ENCODE measurements around the gene HYCC1. TPM values are rescaled to one million over a fixed set of nuclear protein-coding genes. Genes with fewer than 3 reads are reported as not detected.
"Not testable (repeated sequence)": the region's sequence is repeated elsewhere in the genome, so short reads cannot be mapped to it uniquely, and the experiment has no call there.

The HYCC1 gene
- 18.4 TPM for polyA plus RNA-seq (2012; ENCODE audit: insufficient read depth, insufficient read length)

DNA sequence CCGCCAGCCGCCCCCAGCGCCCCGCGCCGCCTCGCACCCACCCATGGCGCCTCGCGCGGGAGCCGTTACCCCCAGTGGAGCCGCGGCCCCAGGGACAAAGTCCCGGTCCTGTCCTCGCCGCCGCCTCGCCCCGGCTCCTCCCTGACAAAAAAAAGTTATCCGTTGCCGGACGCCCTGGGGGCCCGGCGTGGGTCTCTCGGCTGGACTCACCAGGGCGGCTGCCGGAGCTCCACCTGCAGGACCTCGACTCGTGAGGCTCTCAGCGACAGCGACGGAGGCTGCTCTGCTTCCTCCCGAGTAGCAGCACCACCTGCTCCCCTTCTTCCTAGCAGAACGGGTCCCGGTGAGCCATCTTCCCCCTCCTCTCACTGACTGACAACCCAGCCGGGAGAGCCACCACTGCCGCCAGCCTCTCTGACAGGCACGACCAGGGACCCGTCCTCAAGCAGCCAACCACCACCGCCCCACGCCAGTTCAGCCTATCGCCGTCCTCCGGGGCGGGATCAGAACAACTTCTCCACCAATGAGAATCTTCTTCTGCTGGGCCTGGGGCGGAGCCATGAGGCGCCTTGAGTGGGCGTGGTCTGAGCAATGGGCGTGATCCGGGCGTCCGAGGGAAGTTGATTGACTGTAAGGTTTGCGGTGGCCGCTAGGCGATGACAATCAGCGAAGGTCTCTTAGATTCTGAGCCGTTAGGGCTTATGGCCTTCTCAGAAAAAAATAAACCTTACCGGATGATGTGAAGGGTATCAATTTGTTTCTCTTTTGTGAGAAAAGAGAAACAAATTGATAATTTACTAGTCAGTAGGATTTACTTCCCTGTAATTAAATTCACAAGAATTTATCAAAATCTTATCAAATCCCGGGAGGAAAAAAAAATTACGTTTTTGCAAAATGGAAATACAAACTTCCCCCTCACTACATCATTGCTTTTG, at the start of gene HYCC1:
TSS of gene HYCC1 (minus strand) at position 416 of the 935 bp plus-strand sequence. CDS start 23,019 bp downstream, outside the sequence.
- DNase-seq (ENCODE audit: low read depth, low spot score): peak; percentile 98
- H3K4me3 ChIP-seq (ENCODE audit: low read length): peak within 1 kb of the TSS; percentile 76

DNA sequence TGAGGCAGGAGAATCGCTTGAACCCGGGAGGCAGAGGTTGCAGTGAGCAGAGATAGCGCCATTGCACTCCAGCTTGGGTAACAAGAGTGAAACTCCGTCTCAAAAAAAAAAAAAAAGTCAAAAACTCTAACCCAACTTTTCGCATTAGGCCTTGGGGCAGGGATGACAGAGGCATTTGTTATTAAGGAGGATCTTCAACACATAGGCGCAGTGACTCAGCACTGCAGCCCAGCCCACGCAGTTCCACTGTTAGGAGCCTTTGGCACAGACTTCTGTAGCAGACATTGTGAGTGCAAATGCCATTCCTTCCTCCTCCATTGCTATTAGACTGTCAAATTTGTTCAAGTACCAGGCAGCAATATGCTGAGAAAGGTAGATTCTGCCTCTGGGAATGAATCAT, 48.5 kb upstream of the HYCC1 start:
- no peak overlapping the region for H3K4me3 ChIP-seq (ENCODE audit: low read length)
- DNase-seq (ENCODE audit: low read depth, low spot score): no peak

DNA sequence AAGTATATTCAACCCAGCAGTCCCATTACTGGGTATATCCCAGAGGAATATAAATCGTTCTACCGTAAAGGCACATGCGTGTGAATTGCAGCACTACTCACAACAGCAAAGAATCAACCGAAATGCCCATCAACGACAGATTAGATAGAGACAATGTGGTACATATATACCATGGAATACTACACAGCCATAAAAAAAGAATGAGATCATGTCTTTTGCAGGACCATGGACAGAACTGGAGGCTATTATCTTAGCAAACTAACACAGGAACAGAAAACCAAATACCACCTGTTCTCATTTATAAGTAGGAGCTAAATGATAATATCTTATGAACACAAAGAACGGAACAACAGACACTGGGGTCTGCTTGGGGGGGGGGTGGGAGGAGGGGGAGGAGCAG, 47.4 kb upstream of the HYCC1 start:
- H3K4me3 ChIP-seq (ENCODE audit: low read length): no peak overlapping the region
- no peak for DNase-seq (ENCODE audit: low read depth, low spot score)

DNA sequence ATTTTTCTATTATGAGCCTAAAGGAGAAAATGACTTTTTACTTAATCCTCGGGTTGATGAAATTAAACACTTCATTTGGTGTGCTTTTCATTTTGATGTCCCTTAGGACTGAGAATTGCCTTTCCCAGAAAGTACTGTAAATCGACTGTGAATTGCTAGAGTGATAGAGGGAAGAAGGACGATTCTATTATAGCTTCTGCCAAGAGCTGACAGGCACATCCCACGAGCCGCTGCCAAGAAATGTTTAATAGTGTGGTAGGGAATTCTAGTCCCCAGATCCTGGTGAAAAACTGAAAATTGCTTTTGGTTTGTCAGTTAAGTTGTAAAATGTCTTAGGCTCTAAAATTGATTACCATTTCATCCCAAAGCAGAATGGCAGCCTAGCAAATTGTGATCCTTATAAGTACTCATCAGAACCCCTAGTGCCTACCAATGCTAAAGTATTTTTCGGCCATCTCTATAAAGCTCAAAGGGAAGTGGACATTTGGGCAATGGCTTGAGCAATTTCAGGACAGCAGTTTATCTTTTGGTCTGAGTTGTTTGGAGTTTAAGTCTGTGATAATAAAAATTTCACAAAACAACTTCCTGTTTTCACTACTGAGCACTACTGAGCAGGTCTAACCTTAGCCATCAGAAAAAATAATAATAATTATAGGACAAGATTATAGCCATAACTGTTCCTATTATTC, 44.6 kb upstream of the HYCC1 start:
- H3K4me3 ChIP-seq (ENCODE audit: low read length): no peak overlapping the region
- no peak for DNase-seq (ENCODE audit: low read depth, low spot score)

DNA sequence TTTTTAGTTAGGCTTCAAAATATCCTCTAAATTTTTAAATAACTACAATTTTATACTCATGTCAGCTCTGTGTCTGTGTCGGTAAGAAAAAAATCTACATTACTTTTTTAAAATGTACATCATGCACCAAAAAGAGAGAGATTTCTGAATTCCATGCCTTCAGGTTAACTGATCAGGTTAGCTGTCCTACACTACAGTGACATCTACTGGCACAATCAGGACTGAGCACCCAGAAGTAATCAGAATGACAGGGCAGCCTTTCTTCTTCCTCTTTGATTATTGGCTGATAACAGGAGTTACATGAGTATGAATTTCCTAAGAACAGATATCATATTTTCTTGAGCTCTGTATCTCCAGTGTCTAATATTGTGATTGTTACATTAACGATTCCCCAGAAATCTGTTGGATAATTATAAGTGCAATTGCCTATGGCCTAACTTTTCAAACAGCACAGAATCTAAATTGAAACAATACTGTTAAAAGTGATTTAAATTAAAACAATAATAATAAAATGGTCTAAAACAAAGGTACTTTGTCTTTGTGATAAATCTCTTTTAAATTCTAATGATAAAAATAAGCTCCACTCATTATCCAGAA, 41.8 kb upstream of the HYCC1 start:
- H3K4me3 ChIP-seq (ENCODE audit: low read length): no peak overlapping the region
- peak; percentile 70 for DNase-seq (ENCODE audit: low read depth, low spot score)

DNA sequence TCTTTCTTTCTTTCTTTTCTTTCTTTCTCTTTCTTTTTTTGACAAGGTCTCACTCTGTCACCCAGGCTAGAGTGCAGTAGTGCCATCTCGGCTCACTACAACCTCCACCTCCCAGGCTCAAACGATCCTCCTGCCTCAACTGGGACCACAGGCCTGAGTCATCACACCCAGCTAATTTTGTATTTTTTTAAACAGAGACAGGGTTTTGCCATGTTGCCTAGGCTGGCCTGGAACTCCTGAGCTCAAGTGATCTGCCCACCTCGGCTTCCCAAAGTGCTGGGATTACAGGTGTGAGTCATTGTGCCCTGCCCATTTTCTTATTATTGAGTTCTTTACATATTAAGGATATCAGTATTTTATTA, 37.2 kb upstream of the HYCC1 start:
- DNase-seq (ENCODE audit: low read depth, low spot score); H3K4me3 ChIP-seq (ENCODE audit: low read length): not testable (repeated sequence)

DNA sequence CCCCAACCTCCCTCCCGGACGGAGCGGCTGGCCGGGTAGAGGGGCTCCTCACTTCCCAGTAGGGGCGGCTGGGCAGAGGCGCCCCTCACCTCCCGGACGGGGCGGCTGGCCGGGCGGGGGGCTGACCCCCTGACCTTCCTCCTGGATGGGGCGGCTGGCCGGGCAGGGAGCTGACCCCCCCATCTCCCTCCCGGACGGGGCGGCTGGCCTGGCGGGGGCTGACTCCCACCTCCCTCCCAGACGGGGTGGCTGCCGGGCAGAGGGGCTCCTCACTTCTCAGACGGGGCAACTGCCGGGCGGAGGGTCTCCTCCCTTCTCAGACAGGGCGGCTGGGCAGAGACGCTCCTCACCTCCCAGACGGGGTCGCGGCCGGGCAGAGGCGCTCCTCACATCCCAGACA, 32.4 kb upstream of the HYCC1 start:
- H3K4me3 ChIP-seq (ENCODE audit: low read length); DNase-seq (ENCODE audit: low read depth, low spot score): not testable (repeated sequence)

DNA sequence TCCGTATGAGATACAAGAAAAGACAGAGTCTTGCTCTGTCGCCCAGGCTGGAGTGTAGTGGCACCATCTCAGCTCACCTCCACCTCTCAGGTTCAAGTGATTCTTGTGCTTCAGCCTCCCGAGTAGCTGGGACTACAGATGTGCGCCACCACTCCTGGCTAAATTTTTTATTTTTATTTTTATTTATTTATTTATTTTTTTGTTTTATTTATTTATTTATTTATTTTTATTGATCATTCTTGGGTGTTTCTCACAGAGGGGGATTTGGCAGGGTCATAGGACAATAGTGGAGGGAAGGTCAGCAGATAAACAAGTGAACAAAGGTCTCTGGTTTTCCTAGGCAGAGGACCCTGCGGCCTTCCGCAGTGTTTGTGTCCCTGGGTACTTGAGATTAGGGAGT, 31.2 kb upstream of the HYCC1 start:
- not testable (repeated sequence) for DNase-seq (ENCODE audit: low read depth, low spot score); H3K4me3 ChIP-seq (ENCODE audit: low read length)

DNA sequence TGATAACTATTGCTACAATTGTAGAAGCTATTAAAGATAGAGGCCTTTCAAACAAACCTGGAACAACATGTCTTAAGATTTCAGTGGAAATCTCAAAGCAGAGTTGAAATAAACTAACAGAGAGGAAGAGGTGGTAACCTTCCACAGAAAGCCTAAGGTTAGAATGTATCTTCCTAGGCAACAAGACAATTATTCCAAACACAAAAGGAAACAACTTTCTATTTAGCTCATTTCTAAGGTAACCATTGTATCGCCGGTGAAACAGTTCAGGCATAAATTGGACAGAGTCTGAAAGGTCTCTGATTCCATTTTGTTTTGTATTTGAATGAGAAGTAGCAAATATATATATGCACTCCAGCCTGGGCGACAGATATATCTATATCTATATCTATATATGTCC, 30.7 kb upstream of the HYCC1 start:
- no peak overlapping the region for H3K4me3 ChIP-seq (ENCODE audit: low read length)
- DNase-seq (ENCODE audit: low read depth, low spot score): no peak

DNA sequence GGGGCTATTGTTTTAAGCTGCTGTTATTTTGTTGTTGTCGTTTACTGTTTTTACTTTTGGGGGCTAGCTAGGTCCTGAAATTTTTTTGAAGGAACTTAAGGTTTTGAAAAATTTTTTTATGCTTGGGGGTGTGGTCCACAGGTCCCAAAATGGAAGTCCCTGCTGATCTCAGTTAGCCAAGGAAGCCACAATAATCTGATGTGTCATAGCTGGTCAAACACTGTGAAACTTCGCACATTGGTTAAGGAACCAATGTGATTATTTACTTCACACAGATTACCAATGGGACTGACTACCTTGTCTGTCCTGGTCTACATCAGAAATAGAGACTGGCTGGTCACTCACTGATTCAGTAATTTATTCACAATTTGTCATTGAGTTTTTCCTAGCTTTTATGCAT, 29.5 kb upstream of the HYCC1 start:
- H3K4me3 ChIP-seq (ENCODE audit: low read length): no peak overlapping the region
- DNase-seq (ENCODE audit: low read depth, low spot score): no peak

DNA sequence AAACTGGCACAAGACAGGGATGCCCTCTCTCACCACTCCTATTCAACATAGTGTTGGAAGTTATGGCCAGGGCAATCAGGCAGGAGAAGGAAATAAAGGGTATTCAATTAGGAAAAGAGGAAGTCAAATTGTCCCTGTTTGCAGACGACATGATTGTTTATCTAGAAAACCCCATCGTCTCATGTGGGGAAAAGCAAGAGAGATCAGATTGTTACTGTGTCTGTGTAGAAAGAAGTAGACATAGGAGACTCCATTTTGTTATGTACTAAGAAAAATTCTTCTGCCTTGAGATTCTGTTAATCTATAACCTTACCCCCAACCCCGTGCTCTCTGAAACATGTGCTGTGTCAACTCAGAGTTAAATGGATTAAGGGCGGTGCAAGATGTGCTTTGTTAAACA, 25.7 kb upstream of the HYCC1 start:
- not testable (repeated sequence) for DNase-seq (ENCODE audit: low read depth, low spot score); H3K4me3 ChIP-seq (ENCODE audit: low read length)

DNA sequence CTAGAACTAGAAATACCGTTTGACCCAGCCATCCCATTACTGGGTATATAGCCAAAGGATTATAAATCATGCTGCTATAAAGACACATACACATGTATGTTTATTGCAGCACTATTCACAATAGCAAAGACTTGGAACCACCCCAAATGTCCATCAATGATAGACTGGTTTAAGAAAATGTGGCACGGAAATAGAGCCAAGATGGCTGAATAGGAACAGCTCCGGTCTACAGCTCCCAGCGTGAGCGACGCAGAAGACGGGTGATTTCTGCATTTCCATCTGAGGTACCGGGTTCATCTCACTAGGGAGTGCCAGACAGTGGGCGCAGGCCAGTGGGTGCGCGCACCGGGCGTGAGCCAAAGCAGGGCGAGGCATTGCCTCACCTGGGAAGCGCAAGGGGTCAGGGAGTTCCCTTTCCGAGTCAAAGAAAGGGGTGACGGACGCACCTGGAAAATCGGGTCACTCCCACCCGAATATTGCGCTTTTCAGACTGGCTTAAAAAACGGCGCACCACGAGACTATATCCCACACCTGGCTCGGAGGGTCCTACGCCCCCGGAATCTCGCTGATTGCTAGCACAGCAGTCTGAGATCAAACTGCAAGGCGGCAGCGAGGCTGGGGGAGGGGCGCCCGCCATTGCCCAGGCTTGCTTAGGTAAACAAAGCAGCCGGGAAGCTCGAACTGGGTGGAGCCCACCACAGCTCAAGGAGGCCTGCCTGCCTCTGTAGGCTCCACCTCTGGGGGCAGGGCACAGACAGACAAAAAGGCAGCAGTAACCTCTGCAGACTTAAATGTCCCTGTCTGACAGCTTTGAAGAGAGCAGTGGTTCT, 21.8 kb upstream of the HYCC1 start:
- DNase-seq (ENCODE audit: low read depth, low spot score); H3K4me3 ChIP-seq (ENCODE audit: low read length): not testable (repeated sequence)

DNA sequence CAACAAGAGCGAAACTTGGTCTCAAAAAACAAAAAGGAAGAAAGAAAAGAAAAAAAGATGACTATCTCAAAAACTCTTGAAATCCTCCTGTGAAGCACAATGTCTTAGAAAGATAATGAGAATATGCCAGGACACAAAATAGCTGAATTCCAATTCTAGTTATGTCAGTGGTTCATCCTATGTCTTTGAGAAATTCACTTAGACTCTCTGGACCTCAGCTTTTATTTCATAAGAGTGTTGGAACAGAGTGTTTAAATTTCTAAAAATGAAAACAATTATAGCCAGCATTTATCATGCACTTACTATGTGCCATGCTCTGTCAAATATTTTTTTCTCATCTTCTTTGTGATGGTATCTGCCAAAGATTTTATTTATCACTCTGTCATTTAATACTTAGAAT, 13.3 kb upstream of the HYCC1 start:
- no peak overlapping the region for H3K4me3 ChIP-seq (ENCODE audit: low read length)
- DNase-seq (ENCODE audit: low read depth, low spot score): no peak

DNA sequence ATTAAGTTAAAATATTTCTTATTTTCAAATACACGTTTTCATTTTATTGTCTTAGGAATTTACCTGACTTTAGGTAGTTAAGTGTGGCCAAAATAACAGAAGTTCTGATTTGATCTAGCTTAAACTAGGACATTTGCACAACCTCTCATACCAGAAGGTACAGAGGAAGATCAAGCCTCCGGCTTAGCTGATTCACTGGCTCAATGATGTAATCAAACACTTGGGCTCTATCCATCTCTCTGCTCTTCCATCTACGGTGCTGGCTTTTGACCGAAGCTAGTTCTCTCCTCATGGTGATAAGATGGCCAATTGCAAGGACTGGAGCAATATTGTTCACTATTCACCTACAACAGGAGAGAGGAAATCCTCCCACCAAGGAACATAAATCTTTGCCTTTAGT, 12.2 kb upstream of the HYCC1 start:
- no peak overlapping the region for H3K4me3 ChIP-seq (ENCODE audit: low read length)
- DNase-seq (ENCODE audit: low read depth, low spot score): no peak

DNA sequence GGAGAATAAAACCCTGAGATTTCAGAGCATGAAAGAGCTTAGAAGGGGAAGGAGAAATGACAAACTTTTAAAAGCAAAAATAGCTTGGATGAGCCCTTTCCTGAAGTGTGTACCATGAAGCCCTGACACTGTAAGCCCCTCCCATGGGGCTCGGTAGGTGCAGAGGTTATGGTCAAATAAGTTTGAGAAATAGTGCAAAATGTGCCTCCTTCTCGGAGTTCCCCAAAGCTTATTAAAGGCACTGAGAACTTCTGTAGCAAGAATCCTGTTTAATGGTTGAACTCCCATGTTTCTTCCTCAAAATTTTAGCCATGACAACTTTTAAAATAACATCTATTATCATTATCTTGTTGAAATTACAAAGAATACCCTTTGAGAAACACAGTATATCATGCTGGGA, 10.5 kb upstream of the HYCC1 start:
- no peak for DNase-seq (ENCODE audit: low read depth, low spot score)
- no peak overlapping the region for H3K4me3 ChIP-seq (ENCODE audit: low read length)

DNA sequence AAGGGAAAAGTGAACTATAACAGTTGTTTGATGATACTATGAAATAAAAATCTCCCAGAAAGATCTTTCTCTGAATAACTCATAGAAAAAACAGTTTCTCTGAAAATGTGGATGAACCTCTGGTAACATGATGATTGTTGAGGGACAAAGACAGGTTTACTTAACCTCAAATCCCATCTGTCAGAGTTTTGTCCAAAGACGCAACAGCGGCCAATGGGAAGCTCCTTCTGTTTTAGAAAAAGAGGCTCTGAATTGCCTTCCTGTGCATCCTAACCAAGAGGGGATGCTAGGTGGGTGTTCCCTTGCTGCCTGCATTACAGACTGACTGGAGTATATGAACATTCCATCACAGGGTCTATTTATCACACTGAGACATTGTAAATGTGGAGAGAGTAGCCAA, 8.9 kb upstream of the HYCC1 start:
- DNase-seq (ENCODE audit: low read depth, low spot score): no peak
- H3K4me3 ChIP-seq (ENCODE audit: low read length): no peak overlapping the region

DNA sequence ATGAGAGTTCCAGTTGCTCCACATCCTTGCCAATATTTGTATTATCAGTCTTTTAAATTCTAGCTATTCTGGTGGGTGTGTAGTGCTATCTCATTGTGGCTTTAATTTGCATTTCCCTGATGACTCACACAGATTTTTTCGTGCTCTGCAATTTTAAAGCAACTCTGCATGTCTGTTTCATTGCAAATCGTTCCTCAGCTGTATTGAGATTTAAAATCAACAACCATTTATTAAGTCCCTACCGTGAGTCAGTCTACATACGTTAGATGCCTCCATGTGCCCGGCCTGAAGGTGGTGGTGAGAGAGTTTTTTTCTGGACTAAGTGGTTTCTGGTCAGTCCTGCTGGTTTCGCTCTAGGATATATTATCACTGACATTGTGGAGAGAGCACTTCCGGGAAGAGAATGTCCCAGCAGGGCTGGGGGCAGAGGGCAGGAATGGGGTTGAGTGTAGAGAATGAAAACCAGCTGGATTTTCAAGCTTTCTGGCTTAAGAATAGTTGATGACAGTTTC, 8.4 kb upstream of the HYCC1 start:
- DNase-seq (ENCODE audit: low read depth, low spot score): no peak
- H3K4me3 ChIP-seq (ENCODE audit: low read length): no peak overlapping the region

DNA sequence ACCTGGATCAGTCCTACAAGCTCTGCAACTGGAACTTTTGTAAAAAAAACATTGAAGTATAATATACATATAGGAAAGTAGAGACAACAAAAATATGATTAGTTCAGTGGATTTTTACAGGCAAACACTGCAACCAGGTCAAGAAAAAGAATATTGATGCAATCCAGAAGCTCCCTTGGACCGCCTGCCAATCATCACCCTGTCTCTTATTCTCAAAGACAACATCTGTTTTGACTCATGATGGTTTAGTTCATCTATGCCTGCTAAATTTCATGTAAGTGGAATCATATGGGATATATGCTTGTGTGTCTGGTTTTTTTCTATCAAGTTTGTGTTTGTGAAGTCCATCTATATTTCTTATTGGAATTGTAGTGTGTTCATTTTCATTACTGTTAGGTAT, 7.7 kb upstream of the HYCC1 start:
- DNase-seq (ENCODE audit: low read depth, low spot score): no peak
- H3K4me3 ChIP-seq (ENCODE audit: low read length): no peak overlapping the region

DNA sequence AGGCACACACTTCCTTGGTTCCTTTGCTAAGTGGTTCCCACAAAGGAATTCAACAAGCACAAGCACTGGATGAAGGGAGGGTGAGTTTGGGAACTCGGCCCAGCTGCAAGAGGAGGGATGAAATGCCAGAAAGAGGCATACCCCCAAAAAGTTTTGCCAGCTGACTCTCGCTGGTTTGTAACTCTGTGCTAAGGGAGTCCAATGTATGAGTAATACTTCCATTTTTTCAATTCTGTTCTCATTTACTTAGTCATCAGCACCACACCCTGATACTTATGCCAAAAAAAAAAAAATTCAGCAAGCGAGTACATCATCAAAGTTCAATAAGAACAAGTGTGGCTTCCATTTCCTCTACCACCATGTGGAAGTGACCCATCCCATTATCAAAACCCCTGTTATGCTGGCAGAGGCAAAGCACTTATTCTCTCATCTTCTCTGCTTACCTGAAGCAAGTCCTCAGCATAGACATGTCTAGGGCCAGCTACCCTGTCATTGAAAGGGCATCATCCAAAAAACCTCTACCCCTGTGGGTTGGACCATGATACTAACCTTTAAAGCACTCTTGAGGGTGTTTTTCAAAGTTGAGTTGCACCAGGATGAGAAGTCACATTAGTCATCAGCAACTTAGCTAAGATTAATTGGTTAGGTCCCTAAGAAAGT, 6.9 kb upstream of the HYCC1 start:
- no peak overlapping the region for H3K4me3 ChIP-seq (ENCODE audit: low read length)
- DNase-seq (ENCODE audit: low read depth, low spot score): no peak
